DOHH2 (cell line): Measurements from ENCODE around the gene JAK1.
"Not testable (repeated sequence)": the region's sequence is repeated elsewhere in the genome, so short reads cannot be mapped to it uniquely, and the experiment has no call there.

Experiments used
- H3F3A ChIP-seq: fragments of 200-600 bp; sonication (generic), shearing (Covaris generic); 2 replicates; pipeline ENCODE4 v1.6.0; 2016; ENCODE audit warnings: antibody characterized with exemption, mild to moderate bottlenecking; ENCODE audit not compliant: control insufficient read depth, insufficient read depth
- H3K27ac ChIP-seq: fragments of 200-600 bp; sonication (generic); 2 replicates; pipeline ENCODE4 v1.5.1; 2014; ENCODE audit warnings: low read depth, mild to moderate bottlenecking, low read length, moderate library complexity
- H3K27me3 ChIP-seq: fragments of 200-600 bp; sonication (generic); 2 replicates; pipeline ENCODE4 v1.6.1; 2014; ENCODE audit warnings: mild to moderate bottlenecking, low read length, mixed read lengths; ENCODE audit not compliant: control insufficient read depth
- H3K36me3 ChIP-seq: fragments of 200-600 bp; sonication (generic); 2 replicates; pipeline ENCODE4 v1.6.1; 2014; ENCODE audit warnings: mild to moderate bottlenecking, low read length, moderate library complexity, mixed read lengths; ENCODE audit not compliant: control insufficient read depth
- H3K4me1 ChIP-seq: fragments of 200-600 bp; sonication (generic); 2 replicates; pipeline ENCODE4 v1.6.1; 2014; ENCODE audit warnings: mild to moderate bottlenecking, low read length, mixed read lengths; ENCODE audit not compliant: control insufficient read depth
- H3K4me2 ChIP-seq: fragments of 200-600 bp; sonication (generic); 2 replicates; pipeline ENCODE4 v1.6.0; 2014; ENCODE audit warnings: mild to moderate bottlenecking, low read length, moderate library complexity
- H3K4me3 ChIP-seq: fragments of 200-600 bp; sonication (generic); 2 replicates; pipeline ENCODE4 v1.5.1; 2014; ENCODE audit warnings: mild to moderate bottlenecking, low read length, mixed read lengths
- H3K79me2 ChIP-seq: fragments of 200-600 bp; sonication (generic); 2 replicates; pipeline ENCODE4 v1.6.1; 2014; ENCODE audit warnings: mild to moderate bottlenecking, low read length, mixed read lengths; ENCODE audit not compliant: control insufficient read depth
- H3K9me2 ChIP-seq: fragments of 200-600 bp; sonication (generic); replicated peaks from 2 replicates; pipeline ENCODE4 v1.6.1; 2014; ENCODE audit warnings: mild to moderate bottlenecking, low read length, mixed read lengths; ENCODE audit not compliant: control insufficient read depth
- H3K9me3 ChIP-seq: fragments of 200-600 bp; sonication (generic); 2 replicates; pipeline ENCODE4 v1.6.1; 2014; ENCODE audit warnings: antibody characterized with exemption, low read length, mixed read lengths; ENCODE audit not compliant: control insufficient read depth, insufficient read depth
- H4K20me1 ChIP-seq: fragments of 200-600 bp; sonication (generic); 2 replicates; pipeline ENCODE4 v1.6.0; 2014; ENCODE audit warnings: low read depth, mild to moderate bottlenecking, antibody characterized with exemption, low read length, moderate library complexity; ENCODE audit not compliant: control insufficient read depth, insufficient read depth
- EZH2phosphoT487 ChIP-seq: fragments of 200-600 bp; sonication (generic); IDR thresholded peaks from 2 replicates; pipeline ENCODE4 v1.6.1; 2017; ENCODE audit warnings: borderline replicate concordance, mild to moderate bottlenecking, antibody characterized with exemption, low read length, moderate library complexity, mixed read lengths
- TF ChIP-seq, protein P1 (sequence below): fragments of 200-600 bp; sonication (generic); IDR thresholded peaks from one replicate; pipeline ENCODE4 v1.5.1; 2014; ENCODE audit warnings: antibody characterized with exemption, mild to moderate bottlenecking, low read depth, low read length; ENCODE audit not compliant: poor library complexity, severe bottlenecking

The JAK1 gene

DNA sequence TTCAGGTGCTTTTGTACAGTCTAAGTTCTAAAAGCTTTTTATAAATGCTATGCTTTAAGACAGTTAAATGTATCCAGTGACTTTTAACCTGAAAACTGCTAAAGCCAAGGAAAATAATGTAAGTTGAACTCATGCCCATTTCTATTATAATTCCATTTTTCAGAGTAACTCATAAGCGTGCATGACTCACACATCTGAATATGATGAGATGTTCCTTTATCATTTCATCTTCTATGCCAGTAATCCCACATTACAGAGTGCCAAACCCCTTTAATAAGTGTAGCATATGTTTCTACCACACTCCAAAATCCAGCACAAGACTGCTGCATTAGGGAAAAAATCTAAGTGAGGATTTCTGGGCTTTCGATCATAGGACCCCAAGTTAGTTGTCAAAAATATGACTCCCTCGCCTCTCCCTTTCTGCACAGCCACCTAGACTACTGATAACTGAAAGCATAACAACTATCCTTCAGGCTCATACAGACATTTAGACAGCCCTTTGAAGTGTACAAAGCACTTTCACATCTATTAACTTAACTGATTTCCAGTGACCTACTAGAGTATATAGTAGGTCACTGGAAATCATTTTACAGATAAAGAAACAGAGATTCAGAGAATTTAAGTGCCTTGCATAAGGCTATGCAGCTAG, 45.3 kb downstream of the JAK1 start:
- H3K9me2 ChIP-seq: no peaks in the 10 kb centered on the region
- H3K27me3 ChIP-seq: no peaks in the 10 kb centered on the region
- H3K9me3 ChIP-seq: no peaks in the 10 kb centered on the region
- H3K79me2 ChIP-seq: peaks cover 92% of the 10 kb centered on the region
- TF ChIP-seq, protein P1, sequence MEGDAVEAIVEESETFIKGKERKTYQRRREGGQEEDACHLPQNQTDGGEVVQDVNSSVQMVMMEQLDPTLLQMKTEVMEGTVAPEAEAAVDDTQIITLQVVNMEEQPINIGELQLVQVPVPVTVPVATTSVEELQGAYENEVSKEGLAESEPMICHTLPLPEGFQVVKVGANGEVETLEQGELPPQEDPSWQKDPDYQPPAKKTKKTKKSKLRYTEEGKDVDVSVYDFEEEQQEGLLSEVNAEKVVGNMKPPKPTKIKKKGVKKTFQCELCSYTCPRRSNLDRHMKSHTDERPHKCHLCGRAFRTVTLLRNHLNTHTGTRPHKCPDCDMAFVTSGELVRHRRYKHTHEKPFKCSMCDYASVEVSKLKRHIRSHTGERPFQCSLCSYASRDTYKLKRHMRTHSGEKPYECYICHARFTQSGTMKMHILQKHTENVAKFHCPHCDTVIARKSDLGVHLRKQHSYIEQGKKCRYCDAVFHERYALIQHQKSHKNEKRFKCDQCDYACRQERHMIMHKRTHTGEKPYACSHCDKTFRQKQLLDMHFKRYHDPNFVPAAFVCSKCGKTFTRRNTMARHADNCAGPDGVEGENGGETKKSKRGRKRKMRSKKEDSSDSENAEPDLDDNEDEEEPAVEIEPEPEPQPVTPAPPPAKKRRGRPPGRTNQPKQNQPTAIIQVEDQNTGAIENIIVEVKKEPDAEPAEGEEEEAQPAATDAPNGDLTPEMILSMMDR: no peak
- TF ChIP-seq EZH2phosphoT487: no peak
- H3K27ac ChIP-seq: no peak overlapping the region
- no peaks in the 10 kb centered on the region for H3K36me3 ChIP-seq
- peaks cover 34% of the 10 kb centered on the region for H4K20me1 ChIP-seq
- no peak overlapping the region for H3K4me2 ChIP-seq
- no peak overlapping the region for H3K4me3 ChIP-seq
- H3K4me1 ChIP-seq: peaks cover 48% of the 10 kb centered on the region
- H3F3A ChIP-seq: peaks cover 6% of the 10 kb centered on the region

DNA sequence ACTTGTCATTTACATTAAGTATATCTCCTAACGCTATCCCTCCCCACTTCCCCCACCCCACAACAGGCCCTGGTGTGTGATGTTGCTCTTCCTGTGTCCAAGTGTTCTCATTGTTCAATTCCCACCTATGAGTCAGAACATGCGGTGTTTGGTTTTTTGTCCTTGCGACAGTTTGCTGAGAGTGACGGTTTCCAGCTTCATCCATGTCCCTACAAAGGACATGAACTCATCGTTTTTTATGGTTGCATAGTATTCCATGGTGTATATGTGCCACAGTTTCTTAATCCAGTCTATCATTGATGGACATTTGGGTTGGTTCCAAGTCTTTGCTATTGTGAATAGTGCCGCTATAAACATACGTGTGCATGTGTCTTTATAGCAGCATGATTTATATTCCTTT, 47.2 kb downstream of the JAK1 start:
- peaks cover 34% of the 10 kb centered on the region for H4K20me1 ChIP-seq
- H3K4me3 ChIP-seq, H3K4me2 ChIP-seq, H3K27me3 ChIP-seq, H3F3A ChIP-seq, H3K9me3 ChIP-seq, H3K9me2 ChIP-seq, H3K27ac ChIP-seq, H3K36me3 ChIP-seq: not testable (repeated sequence)
- H3K4me1 ChIP-seq: peaks cover 48% of the 10 kb centered on the region
- H3K79me2 ChIP-seq: peaks cover 92% of the 10 kb centered on the region

DNA sequence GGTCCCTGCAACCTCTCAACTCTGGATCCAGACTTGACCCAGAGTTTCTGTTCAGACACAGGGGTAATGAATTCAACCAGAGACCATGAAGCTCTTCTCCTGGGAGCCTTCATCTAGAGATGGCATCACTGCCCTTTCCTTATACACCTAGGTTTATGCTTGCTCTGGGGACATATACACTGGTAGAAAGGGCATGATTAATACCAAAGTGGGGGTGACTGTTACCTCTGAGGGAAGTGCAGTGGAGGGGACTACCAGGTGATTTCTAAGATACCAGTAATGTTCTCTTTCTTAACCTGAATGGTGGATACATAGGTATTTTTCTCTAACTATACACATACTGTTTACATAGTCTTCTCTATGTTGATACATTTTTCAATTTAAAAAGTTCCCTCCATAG, 48.4 kb downstream of the JAK1 start:
- Histone ChIP-seq H4K20me1 (peaks cover 28% of the 10 kb centered on the region), H3F3A (peaks cover 6% of the 10 kb centered on the region), H3K4me3 (peak overlapping the region; percentile 61), H3K36me3 (no peaks in the 10 kb centered on the region), H3K9me2 (no peaks in the 10 kb centered on the region), H3K27ac (no peak overlapping the region), H3K27me3 (no peaks in the 10 kb centered on the region), H3K4me2 (peak overlapping the region; percentile 93), H3K9me3 (no peaks in the 10 kb centered on the region), H3K4me1 (peaks cover 49% of the 10 kb centered on the region), H3K79me2 (peaks cover 91% of the 10 kb centered on the region)
- TF ChIP-seq EZH2phosphoT487: no peak
- TF ChIP-seq, protein P1: no peak

DNA sequence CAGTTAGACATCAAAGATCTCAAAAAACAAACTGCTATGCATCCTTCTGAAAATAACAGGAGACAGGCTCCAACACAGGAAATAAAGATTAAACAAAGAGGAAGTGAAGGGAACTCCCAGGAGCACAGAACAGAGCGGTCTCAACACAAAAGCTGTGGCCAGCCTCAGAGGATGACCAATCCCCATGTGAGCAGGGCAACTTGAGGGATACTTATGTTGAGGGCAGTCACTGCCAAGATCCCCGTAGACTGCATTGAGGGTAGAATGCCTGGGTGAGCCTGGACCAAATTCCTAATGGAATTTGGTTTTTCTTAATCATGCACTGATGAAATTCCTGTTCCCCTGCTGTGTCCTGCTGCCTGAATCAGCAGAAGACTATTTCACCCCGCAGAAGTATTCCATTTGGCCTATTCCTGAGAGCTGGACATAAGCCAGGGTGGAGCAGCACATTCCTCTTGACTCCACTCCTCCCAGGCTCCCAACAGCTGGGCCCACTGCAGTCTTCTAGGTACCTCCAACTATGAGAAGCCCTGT, 49.0 kb downstream of the JAK1 start:
- H3K9me2 ChIP-seq: no peaks in the 10 kb centered on the region
- TF ChIP-seq, protein P1: no peak
- no peak for TF ChIP-seq EZH2phosphoT487
- H3K4me1 ChIP-seq: peaks cover 44% of the 10 kb centered on the region
- peaks cover 6% of the 10 kb centered on the region for H3F3A ChIP-seq
- H3K79me2 ChIP-seq: peaks cover 91% of the 10 kb centered on the region
- H3K36me3 ChIP-seq: no peaks in the 10 kb centered on the region
- H4K20me1 ChIP-seq: peaks cover 23% of the 10 kb centered on the region
- H3K27me3 ChIP-seq: no peaks in the 10 kb centered on the region
- H3K4me3 ChIP-seq: peak overlapping the region; percentile 61
- peak overlapping the region; percentile 93 for H3K4me2 ChIP-seq
- no peaks in the 10 kb centered on the region for H3K9me3 ChIP-seq
- peak overlapping the region; percentile 31 for H3K27ac ChIP-seq
